ENCODE data around the gene CFDP1. TPM values are rescaled to one million over a fixed set of nuclear protein-coding genes. Genes with fewer than 3 reads are reported as not detected.

Gene CFDP1
- total and polyA plus RNA-seq, 11 donors, result 17.7 to 60.6 (median 25.3) TPM

DNA sequence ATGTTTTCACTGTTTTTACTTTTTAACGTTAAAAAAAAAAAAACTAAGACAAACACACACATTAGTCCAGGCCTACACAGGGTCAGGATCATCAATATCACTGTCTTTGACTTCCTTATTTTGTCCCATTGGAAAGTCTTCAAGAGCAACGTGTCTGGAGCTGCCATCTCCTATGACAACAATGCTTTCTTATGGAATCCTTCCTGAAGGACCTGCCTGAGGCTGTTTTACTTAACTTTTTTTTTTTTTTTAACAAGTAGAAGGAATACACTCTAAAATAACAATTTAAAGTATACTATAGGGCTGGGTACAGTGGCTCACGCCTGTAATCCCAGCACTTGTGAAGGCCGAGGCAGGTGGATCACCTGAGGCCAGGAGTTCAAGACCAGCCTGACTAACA, 110.1 kb downstream of the CFDP1 start:
- intact Hi-C loops (cut with DNase I), result loop anchor here in 2 of 10 donors (5.0 to 10.0 kb wide), 2 partner anchors 52 to 91 kb away; no protein-coding TSS in a partner anchor
- H3K27ac ChIP-seq, result no peak overlapping the region

DNA sequence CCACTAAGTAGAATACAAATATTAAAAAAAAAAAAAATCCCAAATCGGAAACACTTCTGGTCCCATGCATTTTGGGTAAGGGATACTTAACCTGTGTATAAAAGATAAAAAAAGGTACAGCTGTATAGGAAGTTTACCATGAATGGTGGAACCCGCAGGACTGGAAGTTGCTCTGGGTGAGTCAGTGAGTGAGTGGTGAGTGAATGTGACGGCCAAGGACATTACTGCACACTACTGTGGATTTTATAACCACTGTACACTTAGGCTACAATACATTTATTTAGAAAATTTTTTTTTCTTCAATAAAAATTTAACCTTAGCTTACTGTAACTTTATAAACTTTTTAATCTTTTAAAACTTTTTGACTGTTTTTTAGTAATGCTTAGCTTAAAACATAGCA, 110.6 kb downstream of the CFDP1 start:
- no peak overlapping the region for H3K4me3 ChIP-seq
- TF ChIP-seq POLR2A (IDR thresholded peaks at IDR 0.05), result no peak
- TF ChIP-seq, protein P1, sequence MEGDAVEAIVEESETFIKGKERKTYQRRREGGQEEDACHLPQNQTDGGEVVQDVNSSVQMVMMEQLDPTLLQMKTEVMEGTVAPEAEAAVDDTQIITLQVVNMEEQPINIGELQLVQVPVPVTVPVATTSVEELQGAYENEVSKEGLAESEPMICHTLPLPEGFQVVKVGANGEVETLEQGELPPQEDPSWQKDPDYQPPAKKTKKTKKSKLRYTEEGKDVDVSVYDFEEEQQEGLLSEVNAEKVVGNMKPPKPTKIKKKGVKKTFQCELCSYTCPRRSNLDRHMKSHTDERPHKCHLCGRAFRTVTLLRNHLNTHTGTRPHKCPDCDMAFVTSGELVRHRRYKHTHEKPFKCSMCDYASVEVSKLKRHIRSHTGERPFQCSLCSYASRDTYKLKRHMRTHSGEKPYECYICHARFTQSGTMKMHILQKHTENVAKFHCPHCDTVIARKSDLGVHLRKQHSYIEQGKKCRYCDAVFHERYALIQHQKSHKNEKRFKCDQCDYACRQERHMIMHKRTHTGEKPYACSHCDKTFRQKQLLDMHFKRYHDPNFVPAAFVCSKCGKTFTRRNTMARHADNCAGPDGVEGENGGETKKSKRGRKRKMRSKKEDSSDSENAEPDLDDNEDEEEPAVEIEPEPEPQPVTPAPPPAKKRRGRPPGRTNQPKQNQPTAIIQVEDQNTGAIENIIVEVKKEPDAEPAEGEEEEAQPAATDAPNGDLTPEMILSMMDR (IDR thresholded peaks at IDR 0.05), result no peak
- 62 to 69% (median 62%) methylated on average over 3 of the region's 3 CpGs for WGBS, 4 donors
- H3K27me3 ChIP-seq, result peaks cover 0 to 34% (median 0%) of the 10 kb centered on the region in 9 donors
- DNase-seq, result no peak
- ATAC-seq, result no peak
- peaks cover 0 to 3% (median 0%) of the 10 kb centered on the region in 9 donors for H3K36me3 ChIP-seq
- no peak overlapping the region for H3K27ac ChIP-seq
- intact Hi-C loops (cut with DNase I), result loop anchor here in 2 of 10 donors (5.0 to 10.0 kb wide), 2 partner anchors 52 to 90 kb away; no protein-coding TSS in a partner anchor
- no peaks in the 10 kb centered on the region for H3K9me3 ChIP-seq
- peaks cover 0 to 23% (median 10%) of the 10 kb centered on the region in 12 donors for H3K4me1 ChIP-seq

More for the DNA sequence above, 110.1 kb downstream of the CFDP1 start:
- peaks cover 0 to 3% (median 0%) of the 10 kb centered on the region in 9 donors for H3K36me3 ChIP-seq
- H3K9me3 ChIP-seq, result no peaks in the 10 kb centered on the region
- H3K4me1 ChIP-seq, result peaks cover 0 to 19% (median 6%) of the 10 kb centered on the region in 12 donors
- H3K4me3 ChIP-seq, result no peak overlapping the region
- 77 to 83% (median 78%) methylated on average over 4 of the region's 4 CpGs for WGBS, 4 donors
- DNase-seq, result no peak
- no peak for ATAC-seq
- peaks cover 0 to 37% (median 0%) of the 10 kb centered on the region in 9 donors for H3K27me3 ChIP-seq
- TF ChIP-seq, protein P1 (IDR thresholded peaks at IDR 0.05), result no peak
- no peak for TF ChIP-seq POLR2A (IDR thresholded peaks at IDR 0.05)

DNA sequence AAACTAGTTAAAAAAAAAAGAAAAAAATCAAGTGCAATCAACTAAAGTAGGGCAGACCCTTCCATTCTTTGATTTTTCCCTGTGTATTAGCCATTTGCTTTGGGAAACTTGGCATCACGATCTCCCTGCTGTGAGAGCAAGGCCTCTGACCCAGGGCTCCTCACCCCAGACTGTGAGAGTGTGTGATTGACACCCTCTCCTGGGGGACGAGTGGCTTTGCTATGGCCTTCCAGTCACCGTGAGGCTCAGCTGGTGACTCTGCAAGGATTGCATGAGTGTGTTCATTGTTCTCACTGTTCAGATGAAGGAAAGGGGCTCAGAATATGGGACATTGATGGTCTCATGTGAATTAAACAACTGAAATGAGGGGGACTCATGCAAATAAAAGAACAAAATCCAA, 112.9 kb downstream of the CFDP1 start:
- Histone ChIP-seq H3K27me3 (peaks cover 0 to 35% (median 0%) of the 10 kb centered on the region in 9 donors), H3K27ac (peak overlapping the region in 5 of 12 donors; percentile 18 to 75 (median 33)), H3K9me3 (no peaks in the 10 kb centered on the region), H3K4me1 (peaks cover 0 to 35% (median 17%) of the 10 kb centered on the region in 12 donors), H3K4me3 (no peak overlapping the region), H3K36me3 (peaks cover 0 to 3% (median 0%) of the 10 kb centered on the region in 9 donors)
- peak in 2 of 4 donors; percentile 30 to 41 for ATAC-seq
- intact Hi-C loops (cut with DNase I), result loop anchor here in 2 of 10 donors (5.0 to 10.0 kb wide), 2 partner anchors 54 to 88 kb away; no protein-coding TSS in a partner anchor
- WGBS, 4 donors, result 42 to 53% (median 45%) methylated on average over 3 of the region's 3 CpGs
- TF ChIP-seq POLR2A (IDR thresholded peaks at IDR 0.05), result no peak
- TF ChIP-seq, protein P1 (IDR thresholded peaks at IDR 0.05), result peak in 3 of 12 donors; percentile 17 to 24 (median 18)
- DNase-seq, result peak in 1 of 5 donors; percentile 41

DNA sequence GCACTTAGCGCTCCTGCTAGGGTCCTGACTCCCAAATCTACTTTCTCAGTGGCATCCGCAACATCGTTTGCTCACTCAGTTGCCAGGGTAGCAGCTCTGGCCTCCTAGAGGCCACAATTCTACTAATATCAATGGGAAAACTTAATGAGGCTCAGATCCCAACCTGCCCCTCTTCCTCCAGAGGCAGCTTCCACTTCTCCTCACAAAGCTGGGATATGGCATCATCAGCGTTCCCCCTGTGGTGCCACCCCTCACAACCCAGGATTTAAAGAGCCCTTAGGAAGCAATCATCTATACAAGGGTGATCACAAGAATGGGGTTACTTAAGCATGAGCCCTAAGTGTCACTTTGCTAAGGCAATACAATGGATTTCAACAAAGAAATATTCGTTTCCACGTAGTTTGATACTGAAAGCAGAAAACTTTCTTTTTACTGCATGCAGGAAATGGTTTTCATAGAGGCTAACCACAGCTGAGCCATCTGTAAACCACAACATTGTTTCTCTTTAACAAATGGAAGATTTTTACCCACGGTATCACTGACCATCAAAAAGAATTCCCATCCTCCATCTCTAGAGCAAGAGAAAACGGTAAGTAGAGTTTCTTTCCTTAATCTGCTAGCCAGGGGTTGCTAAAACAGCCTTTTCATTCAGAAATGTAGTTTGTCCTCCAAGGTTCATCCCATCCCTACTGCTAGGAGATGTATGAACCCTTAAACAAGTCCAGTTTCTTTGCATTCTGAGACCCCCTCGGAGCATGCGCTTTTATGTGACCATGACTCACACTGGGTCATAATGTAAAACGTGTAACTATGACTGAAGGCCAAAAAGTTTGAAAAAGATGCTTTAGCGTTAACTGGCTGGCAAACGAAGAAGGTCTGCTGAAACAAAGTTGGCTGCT, 113.5 kb downstream of the CFDP1 start:
- ATAC-seq (no peak), DNase-seq (no peak)
- TF ChIP-seq, protein P1 (IDR thresholded peaks at IDR 0.05), result no peak
- no peak for TF ChIP-seq POLR2A (IDR thresholded peaks at IDR 0.05)
- Histone ChIP-seq H3K36me3 (peaks cover 0 to 3% (median 0%) of the 10 kb centered on the region in 9 donors), H3K4me3 (no peak overlapping the region), H3K27ac (peak overlapping the region in 6 of 12 donors; percentile 13 to 75 (median 30)), H3K27me3 (peaks cover 0 to 35% (median 0%) of the 10 kb centered on the region in 9 donors), H3K9me3 (no peaks in the 10 kb centered on the region), H3K4me1 (peaks cover 0 to 35% (median 17%) of the 10 kb centered on the region in 12 donors)
- intact Hi-C loops (cut with DNase I), result loop anchor here in 3 of 10 donors (5.0 to 10.0 kb wide), 2 partner anchors 55 to 87 kb away; no protein-coding TSS in a partner anchor
- 80 to 84% (median 80%) methylated on average over 13 of the region's 13 CpGs for WGBS, 4 donors

Data from heart left ventricle (tissue), 16 donors.